OCI-LY7 (cell line): Measurements from ENCODE around the gene SND1. TPM values are rescaled to one million over a fixed set of nuclear protein-coding genes. Genes with fewer than 3 reads are reported as not detected.

Source experiments
- BruUV-seq: library from RNA; stranded (reverse); fragments of 400-500 nt; replicated peaks from 2 replicates; lab custom pipeline; 2021; lab: Mats Ljungman, UMichigan
- CTCF ChIA-PET: fragments of 300-600 bp; sonication (Branson Sonifier 250); formaldehyde crosslinking; loops from one replicate; lab custom pipeline; 2022; ENCODE audit warnings: antibody characterized with exemption; ENCODE audit not compliant: unreplicated experiment; lab: Charles Lee
- POLR2A ChIA-PET: fragments of 300-600 bp; sonication (Branson Sonifier 250); formaldehyde crosslinking; loops from one replicate; lab custom pipeline; 2022; ENCODE audit warnings: antibody characterized with exemption; lab: Charles Lee
- DNase-seq: peaks from one replicate; pipeline ENCODE4 v3.0.0-alpha.2; 2015; ENCODE audit warnings: low spot score
- H2AFZ ChIP-seq: fragments of 200-600 bp; sonication (generic), shearing (Covaris generic); 2 replicates; pipeline ENCODE4 v1.6.1; 2014; ENCODE audit warnings: mild to moderate bottlenecking, antibody characterized with exemption, low read length, moderate library complexity
- H3K27ac ChIP-seq: fragments of 200-600 bp; sonication (generic); 2 replicates; pipeline ENCODE4 v1.5.1; 2014; ENCODE audit warnings: mixed run types, low read depth, mild to moderate bottlenecking, moderate library complexity, low read length, inconsistent platforms; ENCODE audit not compliant: poor library complexity, severe bottlenecking
- H3K36me3 ChIP-seq: fragments of 200-600 bp; sonication (generic); 2 replicates; pipeline ENCODE4 v1.6.1; 2014; ENCODE audit warnings: mild to moderate bottlenecking, antibody characterized with exemption, low read length, moderate library complexity, mixed read lengths; ENCODE audit not compliant: insufficient read depth
- H3K4me1 ChIP-seq: fragments of 200-600 bp; sonication (generic); 2 replicates; pipeline ENCODE4 v1.5.1; 2014; ENCODE audit warnings: mild to moderate bottlenecking, low read length; ENCODE audit not compliant: insufficient read depth, poor library complexity, severe bottlenecking
- H3K4me2 ChIP-seq: fragments of 200-600 bp; sonication (generic); 2 replicates; pipeline ENCODE4 v1.6.1; 2014; ENCODE audit warnings: mild to moderate bottlenecking, low read length
- H3K4me3 ChIP-seq: fragments of 200-600 bp; sonication (generic); 2 replicates; pipeline ENCODE4 v1.5.1; 2014; ENCODE audit warnings: mild to moderate bottlenecking, low read depth, low read length; ENCODE audit not compliant: poor library complexity, severe bottlenecking
- H3K79me2 ChIP-seq: fragments of 200-600 bp; sonication (generic); 2 replicates; pipeline ENCODE4 v1.6.1; 2016; ENCODE audit warnings: low read depth, mild to moderate bottlenecking, low read length, moderate library complexity, mixed read lengths; ENCODE audit not compliant: insufficient read depth
- H3K9me2 ChIP-seq: fragments of 200-600 bp; sonication (generic); 2 replicates; pipeline ENCODE4 v1.6.1; 2016; ENCODE audit warnings: mild to moderate bottlenecking, low read length, mixed read lengths; ENCODE audit not compliant: insufficient read depth
- H3K9me3 ChIP-seq: fragments of 200-600 bp; sonication (generic); 2 replicates; pipeline ENCODE4 v1.6.1; 2014; ENCODE audit warnings: mild to moderate bottlenecking, mixed run types, low read length, mixed read lengths
- H4K20me1 ChIP-seq: fragments of 200-600 bp; sonication (generic); 2 replicates; pipeline ENCODE4 v1.6.1; 2014; ENCODE audit warnings: mild to moderate bottlenecking, antibody characterized with exemption, low read length, moderate library complexity, mixed read lengths; ENCODE audit not compliant: insufficient read depth
- EZH2phosphoT487 ChIP-seq: fragments of 200-600 bp; sonication (generic); IDR thresholded peaks from 2 replicates; pipeline ENCODE4 v1.6.1; 2018; ENCODE audit warnings: low read depth, borderline replicate concordance, mild to moderate bottlenecking, mixed run types, antibody characterized with exemption, low read length, moderate library complexity, mixed read lengths
- intact Hi-C: fragments of 100-400 bp; cut with micrococcal nuclease; formaldehyde crosslinking; loops from one replicate; pipeline ENCODE4 v1.10.0; 2022; ENCODE audit not compliant: unreplicated experiment
- total RNA-seq, 2 experiments: library from RNA; depleted of rRNA in 1 of 2; stranded (reverse); fragments of >200 nt in 1 of 2; shearing (Covaris generic) in 1 of 2; gene quantifications; 2 replicates each; pipeline ENCODE4 v1.2.3, GENCODE V29; 2014 to 2022
- TF ChIP-seq, protein P1 (sequence below): fragments of 200-600 bp; sonication (generic); conservative IDR thresholded peaks from 2 replicates; pipeline ENCODE4 v1.5.1; 2014; ENCODE audit warnings: mild to moderate bottlenecking, antibody characterized with exemption, low read length, moderate library complexity, mixed read lengths

SND1 gene
- total RNA-seq, 2 experiments from 2014 or later, result 111 to 221 TPM

GRCh38 chr7:127807829-127808228, 155.8 kb downstream of the SND1 start:
- Histone ChIP-seq H3K4me2 (no peak overlapping the region), H3K27ac (no peak overlapping the region), H4K20me1 (no peaks in the 10 kb centered on the region; the same call in 1 of the 2 replicates), H3K4me3 (no peak overlapping the region), H3K9me2 (no peaks in the 10 kb centered on the region), H2AFZ (no peak overlapping the region), H3K4me1 (no peaks in the 10 kb centered on the region), H3K36me3 (peaks cover 36% of the 10 kb centered on the region), H3K79me2 (no peaks in the 10 kb centered on the region), H3K9me3 (no peaks in the 10 kb centered on the region)
- ChIA-PET CTCF (interaction anchor here (0.5 to 0.9 kb wide), 3 partner anchors 15 to 81 kb away, joined by 3 read pairs; no protein-coding TSS in a partner anchor), POLR2A (interaction anchor here (0.6 kb wide), 1 partner anchor 9 kb away, joined by 3 read pairs; no protein-coding TSS in a partner anchor)
- TF ChIP-seq EZH2phosphoT487, result no peak
- TF ChIP-seq, protein P1, sequence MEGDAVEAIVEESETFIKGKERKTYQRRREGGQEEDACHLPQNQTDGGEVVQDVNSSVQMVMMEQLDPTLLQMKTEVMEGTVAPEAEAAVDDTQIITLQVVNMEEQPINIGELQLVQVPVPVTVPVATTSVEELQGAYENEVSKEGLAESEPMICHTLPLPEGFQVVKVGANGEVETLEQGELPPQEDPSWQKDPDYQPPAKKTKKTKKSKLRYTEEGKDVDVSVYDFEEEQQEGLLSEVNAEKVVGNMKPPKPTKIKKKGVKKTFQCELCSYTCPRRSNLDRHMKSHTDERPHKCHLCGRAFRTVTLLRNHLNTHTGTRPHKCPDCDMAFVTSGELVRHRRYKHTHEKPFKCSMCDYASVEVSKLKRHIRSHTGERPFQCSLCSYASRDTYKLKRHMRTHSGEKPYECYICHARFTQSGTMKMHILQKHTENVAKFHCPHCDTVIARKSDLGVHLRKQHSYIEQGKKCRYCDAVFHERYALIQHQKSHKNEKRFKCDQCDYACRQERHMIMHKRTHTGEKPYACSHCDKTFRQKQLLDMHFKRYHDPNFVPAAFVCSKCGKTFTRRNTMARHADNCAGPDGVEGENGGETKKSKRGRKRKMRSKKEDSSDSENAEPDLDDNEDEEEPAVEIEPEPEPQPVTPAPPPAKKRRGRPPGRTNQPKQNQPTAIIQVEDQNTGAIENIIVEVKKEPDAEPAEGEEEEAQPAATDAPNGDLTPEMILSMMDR, result no peak
- intact Hi-C loops, result no loop called here
- no TSS peak for BruUV-seq
- no peak for DNase-seq

- Histone ChIP-seq H3K4me2 (no peak overlapping the region), H4K20me1 (no peaks in the 10 kb centered on the region; the same call in 1 of the 2 replicates), H3K27ac (no peak overlapping the region), H3K9me3 (no peaks in the 10 kb centered on the region), H3K4me3 (no peak overlapping the region), H3K79me2 (peaks cover 4% of the 10 kb centered on the region; the same call in 1 of the 2 replicates), H3K4me1 (no peaks in the 10 kb centered on the region), H3K36me3 (peaks cover 38% of the 10 kb centered on the region), H3K9me2 (no peaks in the 10 kb centered on the region), H2AFZ (no peak overlapping the region)
- intact Hi-C loops, result no loop called here
- BruUV-seq, result no TSS peak
- POLR2A ChIA-PET, result no interaction called here
- TF ChIP-seq EZH2phosphoT487, result no peak
- TF ChIP-seq, protein P1, result no peak
- CTCF ChIA-PET, result no interaction called here
- no peak for DNase-seq
Observed at GRCh38 chr7:127809261-127809702, 157.3 kb downstream of the SND1 start.

GRCh38 chr7:127810113-127810512, 158.1 kb downstream of the SND1 start:
- Histone ChIP-seq H2AFZ (no peak overlapping the region), H3K9me3 (no peaks in the 10 kb centered on the region), H3K36me3 (peaks cover 35% of the 10 kb centered on the region), H3K27ac (no peak overlapping the region), H3K4me2 (no peak overlapping the region), H3K4me3 (no peak overlapping the region), H3K9me2 (no peaks in the 10 kb centered on the region), H4K20me1 (no peaks in the 10 kb centered on the region), H3K4me1 (no peaks in the 10 kb centered on the region), H3K79me2 (peaks cover 5% of the 10 kb centered on the region; the same call in 1 of the 2 replicates)
- POLR2A ChIA-PET, result no interaction called here
- intact Hi-C loops, result no loop called here
- no peak for DNase-seq
- BruUV-seq, result no TSS peak
- CTCF ChIA-PET, result no interaction called here
- no peak for TF ChIP-seq EZH2phosphoT487
- TF ChIP-seq, protein P1, result no peak
